Neural cell (in vitro differentiated cells): ENCODE measurements around the gene HERC2. TPM values are rescaled to one million over a fixed set of nuclear protein-coding genes. Genes with fewer than 3 reads are reported as not detected.
"Not testable (repeated sequence)": the region's sequence is repeated elsewhere in the genome, so short reads cannot be mapped to it uniquely, and the experiment has no call there.

Experiments used
- H2AFZ ChIP-seq: fragments of 200-600, 300-800 bp; sonication (generic), shearing (Covaris generic); 2 replicates; pipeline ENCODE4 v1.6.0; 2014; ENCODE audit warnings: low read depth, mild to moderate bottlenecking, antibody characterized with exemption, low read length, moderate library complexity
- H3F3A ChIP-seq: fragments of 200-600 bp; shearing (Covaris generic); 2 replicates; pipeline ENCODE4 v1.6.1; 2016; ENCODE audit warnings: mild to moderate bottlenecking, moderate library complexity, mixed read lengths, antibody characterized with exemption, low read length; ENCODE audit not compliant: insufficient read depth, poor library complexity, severe bottlenecking
- H3K27ac ChIP-seq: fragments of 200-600, 300-800 bp; sonication (generic), shearing (Covaris generic); 2 replicates; pipeline ENCODE4 v1.5.1; 2014; ENCODE audit warnings: mild to moderate bottlenecking, low read length, moderate library complexity
- H3K27me3 ChIP-seq: fragments of 300-800, 200-600 bp; sonication (generic), shearing (Covaris generic); 2 replicates; pipeline ENCODE4 v1.6.0; 2014; ENCODE audit warnings: mild to moderate bottlenecking, low read depth, low read length, moderate library complexity; ENCODE audit not compliant: insufficient read depth
- H3K36me3 ChIP-seq: fragments of 300-800, 200-600 bp; sonication (generic), shearing (Covaris generic); 2 replicates; pipeline ENCODE4 v1.5.1; 2014; ENCODE audit warnings: mild to moderate bottlenecking, antibody characterized with exemption, low read length, moderate library complexity; ENCODE audit not compliant: insufficient read depth
- H3K4me2 ChIP-seq: fragments of 300-800, 200-600 bp; sonication (generic), shearing (Covaris generic); 2 replicates; pipeline ENCODE4 v1.6.0; 2014; ENCODE audit warnings: mild to moderate bottlenecking, low read length
- H3K4me3 ChIP-seq: fragments of 300-800, 200-600 bp; sonication (generic), shearing (Covaris generic); 2 replicates; pipeline ENCODE4 v1.5.1; 2014; ENCODE audit warnings: mild to moderate bottlenecking, low read length, moderate library complexity
- H3K79me2 ChIP-seq: fragments of 200-600 bp; shearing (Covaris generic); replicated peaks from 2 replicates; pipeline ENCODE4 v1.6.0; 2014; ENCODE audit warnings: mild to moderate bottlenecking, low read length, moderate library complexity; ENCODE audit not compliant: insufficient read depth
- H3K9ac ChIP-seq: fragments of 300-800, 200-600 bp; sonication (generic), shearing (Covaris generic); 2 replicates; pipeline ENCODE4 v1.6.1; 2016; ENCODE audit warnings: mild to moderate bottlenecking, low read length, mixed read lengths
- H3K9me2 ChIP-seq: fragments of 200-600 bp; shearing (Covaris generic); 2 replicates; pipeline ENCODE4 v1.6.1; 2016; ENCODE audit warnings: mild to moderate bottlenecking, low read length, mixed read lengths; ENCODE audit not compliant: insufficient read depth
- H3K9me3 ChIP-seq: fragments of 200-600, 300-800 bp; sonication (generic), shearing (Covaris generic); 2 replicates; pipeline ENCODE4 v1.6.1; 2016; ENCODE audit warnings: mild to moderate bottlenecking, mixed run types, low read length, moderate library complexity, mixed read lengths
- H4K20me1 ChIP-seq: fragments of 200-600 bp; shearing (Covaris generic); 2 replicates; pipeline ENCODE4 v1.6.1; 2016; ENCODE audit warnings: mild to moderate bottlenecking, mixed run types; ENCODE audit not compliant: insufficient read depth
- CTCF ChIP-seq: fragments of 450-650 bp; IDR thresholded peaks from 2 replicates; pipeline ENCODE4 v1.5.1; 2014; ENCODE audit warnings: antibody characterized with exemption, mild to moderate bottlenecking, moderate library complexity; ENCODE audit not compliant: poor library complexity, severe bottlenecking
- EP300 ChIP-seq: fragments of 450-650 bp; conservative IDR thresholded peaks from 2 replicates; pipeline ENCODE4 v1.6.1; 2014; ENCODE audit warnings: antibody characterized with exemption, mild to moderate bottlenecking, moderate library complexity; ENCODE audit not compliant: poor library complexity, severe bottlenecking
- EZH2 ChIP-seq: fragments of 200-600, 300-800 bp; shearing (Covaris generic), sonication (generic); IDR thresholded peaks from 2 replicates; pipeline ENCODE4 v1.6.1; 2014; ENCODE audit warnings: antibody characterized with exemption, low read length, borderline replicate concordance, mild to moderate bottlenecking; ENCODE audit not compliant: insufficient read depth, poor library complexity, severe bottlenecking
- MXI1 ChIP-seq: fragments of 450-650 bp; conservative IDR thresholded peaks from 2 replicates; pipeline ENCODE4 v1.6.1; 2014; ENCODE audit warnings: antibody characterized with exemption, mild to moderate bottlenecking; ENCODE audit not compliant: poor library complexity, severe bottlenecking
- POLR2AphosphoS5 ChIP-seq: IDR thresholded peaks from 2 replicates; pipeline ENCODE4 v1.6.1; 2012
- RAD21 ChIP-seq: fragments of 450-650 bp; conservative IDR thresholded peaks from 2 replicates; pipeline ENCODE4 v1.6.1; 2014; ENCODE audit warnings: antibody characterized with exemption, mild to moderate bottlenecking, moderate library complexity
- REST ChIP-seq: IDR thresholded peaks from 2 replicates; pipeline ENCODE4 v1.6.1; 2012; ENCODE audit warnings: borderline replicate concordance
- TAF1 ChIP-seq: IDR thresholded peaks from 2 replicates; pipeline ENCODE4 v1.6.1; 2012; ENCODE audit warnings: low read depth
- polyA plus RNA-seq: library from polyadenylated mRNA; depleted of rRNA; stranded (reverse); fragments of >200 nt; gene quantifications from 2 replicates; pipeline ENCODE4 v1.2.3, GENCODE V29; 2014

Gene HERC2
- polyA plus RNA-seq, 1 donor from 2014 or later: 47.3 TPM

DNA sequence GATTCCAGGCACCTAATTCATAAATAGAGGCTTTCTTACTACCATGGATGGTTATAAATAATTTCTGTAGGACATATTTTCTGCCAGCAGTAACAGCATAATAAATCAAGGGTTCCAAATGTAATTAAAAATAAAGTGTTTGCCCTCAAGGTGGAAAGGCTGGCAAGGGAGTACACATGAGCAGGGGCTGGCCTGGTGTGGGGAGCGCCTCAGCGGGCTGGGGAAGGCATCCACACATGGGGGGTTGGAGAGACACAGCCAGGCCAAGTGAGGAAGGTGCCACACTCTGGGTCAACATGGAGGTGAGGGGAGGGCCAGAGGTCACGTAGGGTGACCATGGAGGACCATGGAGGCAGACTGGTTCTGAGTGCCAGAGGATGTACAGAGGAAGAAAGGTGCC is 157.1 kb downstream of the HERC2 start:
- Histone ChIP-seq H3K27me3 (no peaks in the 10 kb centered on the region), H3K4me3 (no peak overlapping the region), H3K9me3 (no peaks in the 10 kb centered on the region), H3K4me2 (no peak overlapping the region), H3K9ac (no peak overlapping the region), H4K20me1 (no peaks in the 10 kb centered on the region), H3F3A (no peaks in the 10 kb centered on the region), H3K79me2 (no peaks in the 10 kb centered on the region), H2AFZ (no peak overlapping the region), H3K9me2 (no peaks in the 10 kb centered on the region), H3K27ac (no peak overlapping the region), H3K36me3 (peaks cover 15% of the 10 kb centered on the region)
- TF ChIP-seq POLR2AphosphoS5: no peak
- TF ChIP-seq REST: no peak
- TF ChIP-seq EZH2: no peak
- TF ChIP-seq RAD21: no peak
- TF ChIP-seq MXI1: no peak

- H3K9me3 ChIP-seq: no peaks in the 10 kb centered on the region
- no peaks in the 10 kb centered on the region for H3F3A ChIP-seq
- no peaks in the 10 kb centered on the region for H3K27me3 ChIP-seq
- H3K9me2 ChIP-seq: no peaks in the 10 kb centered on the region
- no peak overlapping the region for H3K4me2 ChIP-seq
- no peak for TF ChIP-seq POLR2AphosphoS5
- no peak for TF ChIP-seq EP300
- no peak for TF ChIP-seq TAF1
- no peaks in the 10 kb centered on the region for H4K20me1 ChIP-seq
- no peak overlapping the region for H2AFZ ChIP-seq
- H3K4me3 ChIP-seq: no peak overlapping the region
- no peak overlapping the region for H3K9ac ChIP-seq
- no peak overlapping the region for H3K27ac ChIP-seq
- H3K79me2 ChIP-seq: no peaks in the 10 kb centered on the region
- H3K36me3 ChIP-seq: peaks cover 4% of the 10 kb centered on the region
Measured at GRCh38 chr15:28154283-28154682, 167.7 kb downstream of the HERC2 start.

- H3F3A ChIP-seq: no peaks in the 10 kb centered on the region
- H3K4me2 ChIP-seq: no peak overlapping the region
- no peak overlapping the region for H3K4me3 ChIP-seq
- no peaks in the 10 kb centered on the region for H3K9me3 ChIP-seq
- no peaks in the 10 kb centered on the region for H4K20me1 ChIP-seq
- H3K27me3 ChIP-seq: no peaks in the 10 kb centered on the region
- H3K27ac ChIP-seq: no peak overlapping the region
- H3K9ac ChIP-seq: no peak overlapping the region
- no peak overlapping the region for H2AFZ ChIP-seq
- H3K36me3 ChIP-seq: peaks cover 4% of the 10 kb centered on the region
- no peaks in the 10 kb centered on the region for H3K9me2 ChIP-seq
- no peak for TF ChIP-seq CTCF
- no peak for TF ChIP-seq REST
- no peak for TF ChIP-seq EZH2
- TF ChIP-seq MXI1: no peak
- no peak for TF ChIP-seq RAD21
- no peaks in the 10 kb centered on the region for H3K79me2 ChIP-seq
Measured at GRCh38 chr15:28153492-28154119, 168.4 kb downstream of the HERC2 start.

DNA sequence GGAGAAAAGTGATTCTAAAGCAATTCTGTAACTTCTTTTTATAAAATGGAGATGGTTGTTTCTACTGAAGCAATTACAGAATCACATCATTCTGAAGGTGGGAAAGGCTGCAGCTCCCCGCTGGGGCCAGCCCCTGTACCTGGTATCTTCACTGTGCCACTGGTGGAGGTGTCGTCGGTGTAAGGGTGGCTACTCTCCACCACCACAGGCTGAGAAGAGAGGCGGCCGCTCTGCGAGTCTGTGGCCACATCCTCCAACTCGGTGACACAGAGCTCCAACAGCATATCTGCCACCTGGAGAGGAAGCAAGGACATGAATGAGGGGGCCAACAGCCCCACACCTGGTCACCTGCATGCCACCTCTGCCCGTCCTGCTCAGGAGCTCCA is 169.4 kb downstream of the HERC2 start:
- not testable (repeated sequence) for H2AFZ ChIP-seq, H3F3A ChIP-seq, H3K79me2 ChIP-seq, H3K9me2 ChIP-seq, H3K9ac ChIP-seq, H3K4me2 ChIP-seq, H4K20me1 ChIP-seq, H3K27ac ChIP-seq, H3K36me3 ChIP-seq, H3K27me3 ChIP-seq, H3K4me3 ChIP-seq, H3K9me3 ChIP-seq
